Stimulated activated CD8-positive, alpha-beta memory T cell treated with anti-CD3 and anti-CD28 coated beads, Interleukin-12 subunit alpha, Interleukin-12 subunit beta, amount 100 ng/mL, for 1 hour (primary cell): ENCODE data around the gene OR52I2.

Source experiments
- DNase-seq: peaks from one replicate; pipeline ENCODE4 v3.0.0-alpha.2; 2020; ENCODE audit warnings: low read depth

The OR52I2 gene

DNA sequence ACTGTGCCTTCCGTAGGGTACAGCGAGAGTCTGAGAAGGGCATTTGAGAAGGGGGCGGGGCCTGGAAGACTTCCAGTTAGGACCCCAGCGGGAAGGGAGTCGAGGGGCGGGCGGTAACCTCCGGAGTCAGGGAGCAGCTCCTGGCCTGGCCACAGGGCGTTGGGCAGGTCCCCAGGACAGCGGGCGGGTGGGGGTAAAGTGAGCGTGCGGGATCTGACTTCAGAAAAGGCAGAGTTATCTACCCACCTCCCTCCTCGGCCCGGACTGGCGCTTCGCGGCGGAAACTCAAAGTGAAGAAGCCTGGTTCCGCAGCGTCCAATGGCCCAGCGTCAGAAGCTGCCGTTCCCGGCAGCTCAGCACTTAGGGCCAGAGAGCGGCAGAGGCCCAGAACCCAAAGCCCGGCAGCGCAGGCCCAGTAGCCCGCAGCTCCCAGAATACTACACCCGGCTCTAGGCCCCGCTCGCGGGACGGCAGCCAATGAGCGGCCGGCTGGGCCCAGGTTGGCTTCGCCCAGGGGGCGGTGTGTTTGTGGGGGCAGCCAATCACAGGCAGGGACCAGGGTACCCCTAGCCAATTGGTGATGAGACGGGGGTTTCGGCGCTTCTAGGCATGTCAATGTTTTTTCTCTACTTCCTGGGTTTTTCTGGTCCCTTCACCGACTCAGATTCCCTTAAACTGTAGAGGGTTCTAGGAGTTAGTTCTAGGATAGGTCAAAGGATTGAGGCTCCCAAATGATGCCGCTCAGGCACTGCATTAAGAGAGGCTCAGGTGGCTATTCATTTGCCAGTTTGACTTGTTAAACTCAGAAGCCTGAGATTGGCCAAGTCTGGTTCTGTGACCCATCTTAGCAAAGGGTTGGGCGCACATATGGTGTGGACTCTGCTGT, 26.5 kb downstream of the OR52I2 start, which contains the start of gene TRIM68:
Gene TRIM68, minus strand, starts transcription at position 451 of the 886 bp plus-strand sequence. CDS start 2,727 bp downstream, outside the sequence.
- peak; percentile 90 for DNase-seq

DNA sequence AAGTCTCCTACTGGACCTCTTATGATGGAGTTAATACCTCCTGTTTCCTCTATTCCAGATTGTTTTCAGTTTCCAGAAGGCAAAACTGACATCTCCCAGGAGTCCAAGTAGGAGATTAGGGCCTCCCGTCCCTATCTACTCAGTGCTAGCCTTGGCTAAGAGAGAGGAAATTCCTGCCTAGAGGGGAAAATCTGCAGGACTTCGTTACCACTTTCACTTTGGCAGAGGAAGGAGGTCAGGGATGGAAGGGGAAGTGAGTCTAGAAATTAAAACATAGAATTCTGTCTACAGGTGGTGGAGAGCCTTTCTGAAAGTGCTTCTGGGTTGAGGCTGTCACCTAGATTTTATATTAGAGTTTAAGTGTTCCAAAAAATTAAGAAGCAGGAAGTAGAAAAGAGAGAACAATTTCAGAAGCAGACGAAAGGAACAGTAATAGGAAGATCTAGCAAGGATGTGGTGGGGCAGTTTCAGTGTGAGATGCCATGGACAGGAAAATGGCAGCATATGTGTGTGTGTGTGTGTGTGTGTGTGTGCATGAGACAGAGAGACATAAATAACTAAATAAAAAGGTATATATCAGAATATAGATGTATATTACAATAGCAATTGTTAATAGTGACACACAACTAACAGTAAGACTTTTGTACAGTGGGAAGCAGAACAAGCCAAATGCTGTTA, 28.9 kb downstream of the OR52I2 start:
- no peak for DNase-seq

DNA sequence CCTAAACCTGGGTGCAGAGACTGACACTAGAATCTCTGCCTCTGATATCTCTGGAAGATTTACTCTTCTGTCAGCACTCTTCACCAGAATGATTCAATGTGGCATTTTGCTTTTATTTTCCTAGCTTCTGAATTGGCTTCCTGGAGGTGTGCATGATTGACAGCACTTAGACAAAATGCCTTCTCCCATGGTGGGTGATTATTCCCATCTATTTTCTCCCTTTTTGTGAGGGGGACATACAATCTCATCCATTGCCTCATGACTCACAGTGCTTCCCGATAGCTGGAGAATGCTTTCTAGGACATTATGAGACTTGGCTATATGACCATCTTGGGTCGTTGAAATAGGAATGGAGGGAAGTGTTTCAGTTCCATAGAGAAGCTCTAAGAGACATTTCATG, 30.4 kb downstream of the OR52I2 start:
- no peak for DNase-seq

DNA sequence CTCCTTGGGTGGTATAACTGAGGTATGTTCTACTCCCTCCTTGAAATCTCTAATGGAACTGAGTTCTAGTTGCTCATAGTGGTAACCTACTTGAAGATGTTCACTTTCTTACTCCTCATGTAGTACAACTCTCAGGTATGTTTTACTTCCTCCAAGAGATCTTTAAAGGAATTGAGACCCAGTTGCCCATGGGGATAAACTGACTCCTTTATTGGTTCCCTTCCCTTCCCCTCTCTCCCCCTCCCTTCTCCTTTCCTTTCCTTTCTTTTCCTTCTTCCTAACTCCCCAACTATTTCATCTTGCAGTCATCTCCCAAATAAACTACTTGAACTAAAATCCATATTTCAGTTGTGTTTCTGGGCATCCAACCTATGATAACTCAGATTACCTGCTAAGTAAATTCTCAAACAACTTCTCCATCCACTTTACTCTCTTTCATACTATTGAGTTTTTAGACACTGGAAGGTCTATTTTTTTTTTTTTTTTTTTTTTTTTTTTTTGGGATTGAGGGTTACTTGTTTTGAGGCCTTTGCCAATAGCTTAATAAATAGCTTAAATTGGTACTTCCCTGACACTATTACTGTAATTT, 34.4 kb downstream of the OR52I2 start:
- DNase-seq = no peak

DNA sequence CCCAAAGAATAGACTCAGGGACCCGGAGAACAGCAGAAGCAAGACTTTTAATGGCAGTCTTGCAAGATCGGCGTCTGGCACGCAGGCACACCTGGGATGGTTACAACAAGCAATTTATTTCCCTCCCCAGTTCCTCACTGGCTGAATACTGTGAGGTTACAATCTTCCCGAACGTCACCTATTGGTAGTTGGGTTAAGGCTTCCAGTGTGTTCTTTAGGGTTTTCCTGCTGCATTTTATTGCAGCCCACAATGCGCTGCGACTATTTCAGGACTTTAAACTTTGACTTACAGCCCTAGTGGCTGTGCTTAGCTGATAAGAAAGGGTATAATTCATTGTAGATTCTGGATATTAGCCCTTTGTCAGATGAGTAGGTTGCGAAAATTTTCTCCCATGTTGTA, 38.0 kb downstream of the OR52I2 start:
- DNase-seq = no peak

DNA sequence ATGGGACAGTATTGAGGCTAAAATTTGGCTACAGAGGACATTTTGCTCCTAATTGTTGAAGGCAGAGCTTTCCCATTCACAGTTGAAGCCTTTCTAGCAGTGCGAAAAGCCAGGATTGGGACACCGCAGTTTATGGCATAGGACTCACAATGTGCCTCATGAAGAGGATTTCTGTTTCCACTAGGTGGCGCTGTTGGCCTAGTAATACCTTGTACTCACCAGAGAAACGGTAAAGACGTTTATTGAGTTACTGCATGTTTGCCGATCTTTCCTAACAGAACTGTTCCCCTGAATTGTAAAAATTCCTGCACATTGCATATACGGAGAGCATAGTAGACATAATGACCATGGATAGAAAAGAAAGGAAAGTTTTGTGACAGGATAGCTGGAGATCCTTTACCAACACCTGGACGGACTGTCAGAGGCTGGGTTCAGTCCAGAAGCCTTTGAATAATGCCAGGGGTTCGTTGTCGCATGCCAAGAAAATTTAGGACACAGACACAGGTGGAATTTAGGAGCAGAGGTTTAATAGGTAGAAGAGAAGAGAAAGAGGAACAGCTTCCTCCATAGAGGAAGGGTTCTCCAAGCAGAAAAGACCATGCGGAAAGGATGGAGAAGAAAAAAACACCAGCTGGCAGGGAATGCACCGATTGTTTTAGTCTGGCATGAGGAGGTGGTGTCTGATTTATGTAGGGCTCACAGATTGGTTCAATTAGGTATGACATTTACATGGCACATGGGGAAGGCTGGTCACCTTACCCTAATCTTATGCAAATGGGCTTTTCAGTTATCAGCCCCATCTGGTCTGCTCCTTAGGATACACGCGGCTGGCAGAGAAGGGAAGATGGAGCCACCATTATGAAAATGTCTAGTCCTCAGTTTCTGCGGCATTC, 44.9 kb downstream of the OR52I2 start:
- DNase-seq = no peak

DNA sequence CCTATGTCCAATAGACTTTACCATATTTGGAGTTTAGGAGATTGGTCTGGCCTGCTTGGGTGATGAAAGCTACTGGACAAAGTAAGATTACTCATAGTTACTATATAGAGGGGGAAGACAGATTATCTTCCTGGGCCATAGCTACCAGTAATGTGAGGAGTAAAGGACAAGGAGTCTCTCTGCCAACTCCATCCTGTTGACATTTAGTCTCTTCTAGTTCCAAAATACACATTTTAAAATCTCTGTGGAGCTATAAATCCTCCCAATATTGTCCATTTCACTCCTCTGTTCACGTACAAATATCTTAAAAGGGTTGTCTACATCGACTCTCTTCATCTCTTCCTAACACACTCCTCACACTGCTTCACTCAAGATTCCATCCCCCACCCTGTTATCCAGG, 54.6 kb downstream of the OR52I2 start:
- DNase-seq = no peak

DNA sequence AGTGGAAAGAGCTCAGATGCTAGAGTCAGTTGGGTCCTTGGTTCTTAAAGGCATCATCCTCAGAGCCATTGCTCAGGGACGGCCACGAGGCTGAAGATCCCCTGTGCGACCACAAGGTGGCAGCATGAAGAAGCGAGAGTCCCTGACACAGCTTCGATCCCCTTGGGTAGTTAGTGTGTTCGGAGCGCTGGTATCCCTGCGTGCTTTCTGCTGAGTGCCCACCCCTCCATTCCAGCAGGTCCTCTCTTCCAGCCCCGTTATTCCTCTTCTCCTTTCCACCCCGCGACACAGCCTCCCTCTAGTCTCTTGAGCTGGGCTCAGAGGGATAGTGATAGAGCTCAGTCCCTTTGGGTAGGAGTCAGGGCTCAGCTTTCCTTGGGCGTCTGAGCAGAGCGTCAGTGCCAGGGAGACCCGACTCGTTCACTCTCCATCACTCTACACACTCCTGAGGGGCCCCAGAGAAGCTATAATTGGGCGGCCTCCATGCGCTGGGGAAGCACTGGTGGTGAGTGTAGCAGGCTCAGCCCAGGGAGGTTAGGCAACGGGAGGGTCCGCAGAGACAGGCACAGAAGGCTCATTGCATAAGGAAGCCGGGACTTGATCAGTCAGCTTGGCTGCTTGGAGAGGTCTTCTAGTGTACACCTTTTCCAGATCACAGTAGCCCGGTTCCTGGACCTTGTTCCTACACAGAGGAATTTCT, 55.6 kb downstream of the OR52I2 start, which contains the start of gene OR51D1:
Gene OR51D1, plus strand, starts transcription at position 516 of the 700 bp plus-strand sequence. CDS start 2,314 bp downstream, outside the sequence.
- peak; percentile 49 for DNase-seq

DNA sequence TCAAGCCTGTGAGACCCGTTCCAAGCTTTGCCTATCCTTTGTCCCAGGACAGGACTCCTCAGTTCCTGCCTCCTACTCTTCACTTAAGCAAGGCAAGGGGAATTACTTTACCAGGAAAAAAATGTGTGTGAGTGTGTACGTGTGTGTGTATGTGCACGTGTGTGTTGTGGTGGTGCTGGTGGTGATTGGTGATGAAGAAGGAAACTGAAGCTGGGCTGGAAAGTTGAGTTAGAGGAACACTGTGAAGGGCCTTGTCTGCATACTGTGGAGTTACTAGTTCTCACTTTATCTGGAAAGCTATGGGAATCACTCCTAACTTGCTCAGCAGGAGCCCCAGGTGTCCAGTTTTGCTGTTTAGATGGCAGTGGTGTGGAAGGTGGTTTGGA, 56.1 kb downstream of the OR52I2 start:
- DNase-seq = no peak

DNA sequence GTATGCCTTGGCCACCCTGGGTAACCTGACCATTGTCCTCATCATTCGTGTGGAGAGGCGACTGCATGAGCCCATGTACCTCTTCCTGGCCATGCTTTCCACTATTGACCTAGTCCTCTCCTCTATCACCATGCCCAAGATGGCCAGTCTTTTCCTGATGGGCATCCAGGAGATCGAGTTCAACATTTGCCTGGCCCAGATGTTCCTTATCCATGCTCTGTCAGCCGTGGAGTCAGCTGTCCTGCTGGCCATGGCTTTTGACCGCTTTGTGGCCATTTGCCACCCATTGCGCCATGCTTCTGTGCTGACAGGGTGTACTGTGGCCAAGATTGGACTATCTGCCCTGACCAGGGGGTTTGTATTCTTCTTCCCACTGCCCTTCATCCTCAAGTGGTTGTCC, 58.4 kb downstream of the OR52I2 start:
- DNase-seq = no peak

DNA sequence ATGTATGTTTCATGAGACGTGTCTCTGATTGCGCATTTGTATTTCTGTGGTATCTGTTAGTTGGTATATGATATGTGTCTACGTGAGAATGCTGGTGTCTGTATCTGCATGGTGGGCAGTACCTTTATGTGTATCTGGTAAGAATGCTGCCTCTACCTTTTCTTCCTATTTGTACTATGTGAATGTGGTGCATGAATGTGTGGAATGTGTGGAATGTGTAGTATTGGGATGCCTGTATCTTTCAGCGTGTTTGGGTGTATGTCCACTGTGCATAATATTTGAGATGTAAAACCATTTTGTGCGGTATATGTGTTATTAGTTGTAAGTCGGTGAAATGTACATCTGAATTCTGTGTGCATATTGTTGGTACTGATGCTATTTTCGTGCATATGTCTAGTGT, 60.0 kb downstream of the OR52I2 start:
- DNase-seq = no peak

DNA sequence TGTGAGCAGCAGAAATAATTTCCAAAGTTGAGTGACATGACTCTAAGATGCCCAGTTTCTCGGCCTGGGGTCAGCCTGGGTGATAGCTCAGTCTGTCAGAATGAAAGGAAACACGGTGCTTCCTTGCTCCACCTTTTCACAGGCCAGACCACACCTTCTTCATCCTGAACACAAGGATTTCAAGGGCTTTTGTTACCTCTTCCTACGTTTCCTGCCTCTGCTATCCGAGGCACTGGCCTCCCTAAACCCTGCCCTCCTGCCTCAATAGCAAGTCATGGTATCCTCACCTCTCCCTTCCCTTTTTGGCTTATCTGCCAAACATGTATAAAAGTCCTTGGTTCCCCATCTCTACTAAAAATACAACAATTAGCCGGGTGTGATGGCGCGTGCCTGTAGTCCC, 60.5 kb downstream of the OR52I2 start:
- DNase-seq = no peak
